ENCODE measurements around the gene SIRPA.

Gene SIRPA

DNA sequence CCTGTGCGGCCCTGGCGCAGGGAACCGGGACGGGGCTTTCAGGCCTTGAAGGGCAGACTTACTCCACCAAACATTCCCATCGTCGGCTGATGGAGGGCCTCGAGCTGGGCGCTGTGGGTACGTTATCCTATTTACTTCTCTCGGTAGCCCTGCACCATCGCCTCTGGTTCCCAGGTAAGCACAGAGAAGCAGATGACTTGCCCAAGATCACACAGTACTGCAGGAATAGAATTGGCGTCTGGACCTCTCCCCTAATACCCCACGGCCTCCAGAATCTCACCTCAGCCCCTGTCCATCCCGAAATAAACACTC lies 52.3 kb downstream of the SIRPA start:
- H3K4me3 ChIP-seq (ENCODE audit: low read depth, low read length): no peak overlapping the region
- TF ChIP-seq, protein P1, sequence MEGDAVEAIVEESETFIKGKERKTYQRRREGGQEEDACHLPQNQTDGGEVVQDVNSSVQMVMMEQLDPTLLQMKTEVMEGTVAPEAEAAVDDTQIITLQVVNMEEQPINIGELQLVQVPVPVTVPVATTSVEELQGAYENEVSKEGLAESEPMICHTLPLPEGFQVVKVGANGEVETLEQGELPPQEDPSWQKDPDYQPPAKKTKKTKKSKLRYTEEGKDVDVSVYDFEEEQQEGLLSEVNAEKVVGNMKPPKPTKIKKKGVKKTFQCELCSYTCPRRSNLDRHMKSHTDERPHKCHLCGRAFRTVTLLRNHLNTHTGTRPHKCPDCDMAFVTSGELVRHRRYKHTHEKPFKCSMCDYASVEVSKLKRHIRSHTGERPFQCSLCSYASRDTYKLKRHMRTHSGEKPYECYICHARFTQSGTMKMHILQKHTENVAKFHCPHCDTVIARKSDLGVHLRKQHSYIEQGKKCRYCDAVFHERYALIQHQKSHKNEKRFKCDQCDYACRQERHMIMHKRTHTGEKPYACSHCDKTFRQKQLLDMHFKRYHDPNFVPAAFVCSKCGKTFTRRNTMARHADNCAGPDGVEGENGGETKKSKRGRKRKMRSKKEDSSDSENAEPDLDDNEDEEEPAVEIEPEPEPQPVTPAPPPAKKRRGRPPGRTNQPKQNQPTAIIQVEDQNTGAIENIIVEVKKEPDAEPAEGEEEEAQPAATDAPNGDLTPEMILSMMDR (IDR thresholded peaks at IDR 0.05; ENCODE audit: low read depth, low read length): no peak

DNA sequence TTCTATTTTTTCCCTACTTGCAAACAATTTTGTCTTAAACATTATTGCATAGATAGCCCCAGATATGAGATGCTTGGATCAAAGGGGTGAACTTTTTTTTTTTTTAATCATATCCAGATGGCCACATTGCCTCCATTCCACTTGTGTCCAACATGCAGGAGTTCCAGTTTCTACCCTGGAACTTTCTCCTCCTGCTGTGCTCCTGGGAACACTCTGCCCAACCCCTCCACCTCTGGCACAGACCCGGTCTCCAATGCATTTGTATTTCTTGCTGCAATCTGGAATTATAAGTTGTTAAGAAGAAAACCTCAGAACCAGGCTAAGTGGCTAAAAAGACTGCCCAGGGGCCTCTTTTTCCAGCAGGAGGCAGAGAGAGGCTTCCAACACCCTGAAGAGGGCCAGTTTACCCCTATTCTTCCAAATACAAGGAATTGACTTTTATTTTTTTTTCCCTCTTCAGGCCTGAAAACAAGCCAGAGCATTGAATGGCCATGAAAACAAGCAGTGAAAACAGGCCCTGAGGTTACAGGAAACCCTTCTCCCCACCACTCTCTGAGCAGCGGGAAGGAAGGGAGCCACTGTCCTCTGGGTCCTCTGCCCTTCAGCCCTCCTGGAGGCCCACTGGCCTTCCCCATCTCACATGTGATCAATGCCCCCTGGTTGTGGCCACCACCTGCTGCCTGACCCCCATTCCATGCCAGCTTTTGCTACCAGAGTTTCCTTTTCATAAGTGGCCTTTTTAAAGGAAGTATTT lies 54.3 kb downstream of the SIRPA start:
- TF ChIP-seq, protein P1 (IDR thresholded peaks at IDR 0.05; ENCODE audit: low read depth, low read length): no peak

DNA sequence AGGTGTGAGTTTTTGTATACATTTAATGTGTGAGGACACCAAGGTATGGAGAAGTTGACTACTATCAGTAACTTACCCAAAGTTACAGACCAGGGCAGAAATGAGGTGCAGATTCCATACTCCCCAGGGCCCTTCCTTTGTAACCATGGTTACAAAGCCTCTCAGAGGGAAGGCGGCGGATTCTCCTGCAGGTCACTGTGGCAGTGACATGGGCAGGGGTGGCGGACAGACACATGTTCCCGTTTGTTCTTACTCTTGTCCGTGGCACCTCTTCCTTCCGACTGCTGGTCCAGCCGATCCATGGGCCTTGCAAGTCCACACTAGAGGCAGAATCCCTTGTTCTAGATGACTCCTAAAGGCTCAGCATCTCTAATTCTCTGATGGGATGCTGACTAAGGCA lies 55.6 kb downstream of the SIRPA start:
- TF ChIP-seq, protein P1 (IDR thresholded peaks at IDR 0.05; ENCODE audit: low read depth, low read length): no peak

More for the DNA sequence above, 54.3 kb downstream of the SIRPA start:
- H3K4me3 ChIP-seq (ENCODE audit: low read depth, low read length): no peak overlapping the region

GRCh38 chr20:1951436-1952115 lies 56.4 kb downstream of the SIRPA start:
- H3K4me3 ChIP-seq (ENCODE audit: low read depth, low read length): no peak overlapping the region
- TF ChIP-seq, protein P1 (IDR thresholded peaks at IDR 0.05; ENCODE audit: low read depth, low read length): no peak

More for the DNA sequence above, 55.6 kb downstream of the SIRPA start:
- H3K4me3 ChIP-seq (ENCODE audit: low read depth, low read length): no peak overlapping the region

DNA sequence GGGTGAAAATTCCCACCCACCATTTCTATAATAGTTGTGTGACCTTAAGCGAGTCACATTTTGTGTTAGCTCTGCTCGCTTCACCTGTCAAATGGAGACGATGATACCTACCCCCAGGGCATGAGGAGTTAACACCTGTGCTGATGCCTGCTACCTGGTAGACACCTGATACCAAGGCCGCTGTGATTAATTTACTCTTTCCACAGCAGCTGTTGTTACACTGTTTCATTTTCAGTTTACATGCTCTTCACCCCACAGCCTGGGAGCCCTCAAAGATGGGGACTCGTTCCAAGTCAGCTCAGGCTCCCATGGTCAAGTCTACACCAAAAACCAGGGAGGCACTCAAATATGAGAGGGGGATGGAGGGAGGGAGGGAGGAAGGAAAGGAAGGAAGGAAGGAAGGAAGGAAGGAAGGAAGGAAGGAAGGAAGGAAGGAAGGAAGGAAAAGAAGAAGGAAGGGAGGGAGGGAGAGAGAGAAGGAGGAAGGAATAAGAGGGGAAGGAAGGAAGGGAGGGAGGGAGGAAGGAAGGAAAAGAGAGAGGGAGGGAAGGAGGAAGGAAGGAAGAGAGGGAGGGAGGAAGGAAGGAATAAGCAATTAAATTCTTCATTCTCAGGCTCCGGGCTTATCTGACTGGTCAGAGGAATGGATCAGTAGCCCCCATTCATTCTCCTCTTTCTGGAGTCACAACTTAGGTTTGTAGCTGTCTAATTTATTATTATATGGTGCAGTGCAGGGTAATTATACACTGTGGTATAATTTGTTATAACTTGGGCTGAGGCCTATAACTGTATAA lies 57.7 kb downstream of the SIRPA start:
- TF ChIP-seq, protein P1 (IDR thresholded peaks at IDR 0.05; ENCODE audit: low read depth, low read length): no peak

GRCh38 chr20:1953621-1954020 lies 58.4 kb downstream of the SIRPA start:
- TF ChIP-seq, protein P1 (IDR thresholded peaks at IDR 0.05; ENCODE audit: low read depth, low read length): no peak
- H3K4me3 ChIP-seq (ENCODE audit: low read depth, low read length): no peak overlapping the region

More for the DNA sequence above, 57.7 kb downstream of the SIRPA start:
- H3K4me3 ChIP-seq (ENCODE audit: low read depth, low read length): no peak overlapping the region
